ENCODE measurements around the gene LRP5. TPM values are rescaled to one million over a fixed set of nuclear protein-coding genes. Genes with fewer than 3 reads are reported as not detected.

Gene LRP5
- total and polyA plus RNA-seq, 2 experiments from 2014 or later, result 26.9 to 51.1 TPM

DNA sequence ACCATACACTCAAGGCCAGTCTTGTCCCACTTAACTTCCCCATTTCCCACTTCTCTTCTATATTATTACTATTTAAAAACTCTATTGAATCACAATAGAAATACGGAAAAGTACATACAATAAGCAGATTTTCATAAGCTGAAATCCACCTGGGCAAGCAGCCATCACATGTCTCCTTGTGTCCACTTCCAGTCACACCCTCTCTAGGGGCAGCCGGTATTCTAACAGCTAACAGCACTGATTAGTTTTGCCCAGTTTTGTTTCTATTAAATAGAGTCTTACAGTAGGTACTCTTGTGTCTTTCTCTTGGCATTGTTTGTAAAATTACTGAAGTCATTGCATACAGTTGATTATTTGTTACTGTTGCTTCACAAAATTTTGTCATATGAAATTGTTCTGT, 185.9 kb downstream of the LRP5 start:
- Histone ChIP-seq H3K4me3 (no peak overlapping the region), H3K79me2 (replicated peaks; ENCODE audit: insufficient read depth) (peaks cover 100% of the 10 kb centered on the region), H2AFZ (no peak overlapping the region), H3K27me3 (ENCODE audit: insufficient read depth) (no peaks in the 10 kb centered on the region), H3K4me1 (ENCODE audit: insufficient read depth) (peaks cover 31% of the 10 kb centered on the region), H3K36me3 (ENCODE audit: insufficient read depth) (no peaks in the 10 kb centered on the region), H4K20me1 (replicated peaks; ENCODE audit: insufficient read depth) (peaks cover 90% of the 10 kb centered on the region), H3F3A (replicated peaks; ENCODE audit: low read depth) (no peaks in the 10 kb centered on the region; the same call in 1 of the 2 replicates), H3K27ac (ENCODE audit: low read depth) (no peak overlapping the region), H3K4me2 (no peak overlapping the region), H3K9me2 (ENCODE audit: insufficient read depth) (no peaks in the 10 kb centered on the region)
- no peak overlapping the region for H3K27ac Mint-ChIP-seq
- DNase-seq (ENCODE audit: low spot score) (no peak), ATAC-seq (no peak)
- H3K4me1 Mint-ChIP-seq, result peaks cover 38% of the 10 kb centered on the region
- H3K4me3 Mint-ChIP-seq, result no peak overlapping the region
- H3K27me3 Mint-ChIP-seq (ENCODE audit: insufficient read depth, low read depth, poor library complexity), result peaks cover 6% of the 10 kb centered on the region
- TF ChIP-seq CREB1 (CRISPR knock-in tag; IDR thresholded peaks at IDR 0.05; ENCODE audit: low read depth) (no peak), EZH2 (IDR thresholded peaks at IDR 0.05; ENCODE audit: low read depth, unreplicated experiment) (no peak), ZNF114 (CRISPR knock-in tag; IDR thresholded peaks at IDR 0.05) (no peak), EZH2phosphoT487 (IDR thresholded peaks at IDR 0.05; ENCODE audit: unreplicated experiment) (no peak), POLR2AphosphoS5 (IDR thresholded peaks at IDR 0.05; ENCODE audit: low read depth) (no peak), ZNF331 (CRISPR knock-in tag; IDR thresholded peaks at IDR 0.05; ENCODE audit: low read depth) (no peak), JUNB (IDR thresholded peaks at IDR 0.05; ENCODE audit: unreplicated experiment) (no peak), NANOG (IDR thresholded peaks at IDR 0.05; ENCODE audit: borderline replicate concordance) (no peak), STAT1 (IDR thresholded peaks at IDR 0.05; ENCODE audit: unreplicated experiment) (no peak)
- TF ChIP-seq, protein P1, sequence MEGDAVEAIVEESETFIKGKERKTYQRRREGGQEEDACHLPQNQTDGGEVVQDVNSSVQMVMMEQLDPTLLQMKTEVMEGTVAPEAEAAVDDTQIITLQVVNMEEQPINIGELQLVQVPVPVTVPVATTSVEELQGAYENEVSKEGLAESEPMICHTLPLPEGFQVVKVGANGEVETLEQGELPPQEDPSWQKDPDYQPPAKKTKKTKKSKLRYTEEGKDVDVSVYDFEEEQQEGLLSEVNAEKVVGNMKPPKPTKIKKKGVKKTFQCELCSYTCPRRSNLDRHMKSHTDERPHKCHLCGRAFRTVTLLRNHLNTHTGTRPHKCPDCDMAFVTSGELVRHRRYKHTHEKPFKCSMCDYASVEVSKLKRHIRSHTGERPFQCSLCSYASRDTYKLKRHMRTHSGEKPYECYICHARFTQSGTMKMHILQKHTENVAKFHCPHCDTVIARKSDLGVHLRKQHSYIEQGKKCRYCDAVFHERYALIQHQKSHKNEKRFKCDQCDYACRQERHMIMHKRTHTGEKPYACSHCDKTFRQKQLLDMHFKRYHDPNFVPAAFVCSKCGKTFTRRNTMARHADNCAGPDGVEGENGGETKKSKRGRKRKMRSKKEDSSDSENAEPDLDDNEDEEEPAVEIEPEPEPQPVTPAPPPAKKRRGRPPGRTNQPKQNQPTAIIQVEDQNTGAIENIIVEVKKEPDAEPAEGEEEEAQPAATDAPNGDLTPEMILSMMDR (conservative IDR thresholded peaks at IDR 0.05; ENCODE audit: low read depth in 2 of 2), result no peak
- TF ChIP-seq, protein P2, sequence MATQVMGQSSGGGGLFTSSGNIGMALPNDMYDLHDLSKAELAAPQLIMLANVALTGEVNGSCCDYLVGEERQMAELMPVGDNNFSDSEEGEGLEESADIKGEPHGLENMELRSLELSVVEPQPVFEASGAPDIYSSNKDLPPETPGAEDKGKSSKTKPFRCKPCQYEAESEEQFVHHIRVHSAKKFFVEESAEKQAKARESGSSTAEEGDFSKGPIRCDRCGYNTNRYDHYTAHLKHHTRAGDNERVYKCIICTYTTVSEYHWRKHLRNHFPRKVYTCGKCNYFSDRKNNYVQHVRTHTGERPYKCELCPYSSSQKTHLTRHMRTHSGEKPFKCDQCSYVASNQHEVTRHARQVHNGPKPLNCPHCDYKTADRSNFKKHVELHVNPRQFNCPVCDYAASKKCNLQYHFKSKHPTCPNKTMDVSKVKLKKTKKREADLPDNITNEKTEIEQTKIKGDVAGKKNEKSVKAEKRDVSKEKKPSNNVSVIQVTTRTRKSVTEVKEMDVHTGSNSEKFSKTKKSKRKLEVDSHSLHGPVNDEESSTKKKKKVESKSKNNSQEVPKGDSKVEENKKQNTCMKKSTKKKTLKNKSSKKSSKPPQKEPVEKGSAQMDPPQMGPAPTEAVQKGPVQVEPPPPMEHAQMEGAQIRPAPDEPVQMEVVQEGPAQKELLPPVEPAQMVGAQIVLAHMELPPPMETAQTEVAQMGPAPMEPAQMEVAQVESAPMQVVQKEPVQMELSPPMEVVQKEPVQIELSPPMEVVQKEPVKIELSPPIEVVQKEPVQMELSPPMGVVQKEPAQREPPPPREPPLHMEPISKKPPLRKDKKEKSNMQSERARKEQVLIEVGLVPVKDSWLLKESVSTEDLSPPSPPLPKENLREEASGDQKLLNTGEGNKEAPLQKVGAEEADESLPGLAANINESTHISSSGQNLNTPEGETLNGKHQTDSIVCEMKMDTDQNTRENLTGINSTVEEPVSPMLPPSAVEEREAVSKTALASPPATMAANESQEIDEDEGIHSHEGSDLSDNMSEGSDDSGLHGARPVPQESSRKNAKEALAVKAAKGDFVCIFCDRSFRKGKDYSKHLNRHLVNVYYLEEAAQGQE (IDR thresholded peaks at IDR 0.05; ENCODE audit: unreplicated experiment), result no peak
- TF ChIP-seq, protein P3, sequence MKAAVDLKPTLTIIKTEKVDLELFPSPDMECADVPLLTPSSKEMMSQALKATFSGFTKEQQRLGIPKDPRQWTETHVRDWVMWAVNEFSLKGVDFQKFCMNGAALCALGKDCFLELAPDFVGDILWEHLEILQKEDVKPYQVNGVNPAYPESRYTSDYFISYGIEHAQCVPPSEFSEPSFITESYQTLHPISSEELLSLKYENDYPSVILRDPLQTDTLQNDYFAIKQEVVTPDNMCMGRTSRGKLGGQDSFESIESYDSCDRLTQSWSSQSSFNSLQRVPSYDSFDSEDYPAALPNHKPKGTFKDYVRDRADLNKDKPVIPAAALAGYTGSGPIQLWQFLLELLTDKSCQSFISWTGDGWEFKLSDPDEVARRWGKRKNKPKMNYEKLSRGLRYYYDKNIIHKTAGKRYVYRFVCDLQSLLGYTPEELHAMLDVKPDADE (IDR thresholded peaks at IDR 0.05), result no peak
- TF ChIP-seq, protein P4, sequence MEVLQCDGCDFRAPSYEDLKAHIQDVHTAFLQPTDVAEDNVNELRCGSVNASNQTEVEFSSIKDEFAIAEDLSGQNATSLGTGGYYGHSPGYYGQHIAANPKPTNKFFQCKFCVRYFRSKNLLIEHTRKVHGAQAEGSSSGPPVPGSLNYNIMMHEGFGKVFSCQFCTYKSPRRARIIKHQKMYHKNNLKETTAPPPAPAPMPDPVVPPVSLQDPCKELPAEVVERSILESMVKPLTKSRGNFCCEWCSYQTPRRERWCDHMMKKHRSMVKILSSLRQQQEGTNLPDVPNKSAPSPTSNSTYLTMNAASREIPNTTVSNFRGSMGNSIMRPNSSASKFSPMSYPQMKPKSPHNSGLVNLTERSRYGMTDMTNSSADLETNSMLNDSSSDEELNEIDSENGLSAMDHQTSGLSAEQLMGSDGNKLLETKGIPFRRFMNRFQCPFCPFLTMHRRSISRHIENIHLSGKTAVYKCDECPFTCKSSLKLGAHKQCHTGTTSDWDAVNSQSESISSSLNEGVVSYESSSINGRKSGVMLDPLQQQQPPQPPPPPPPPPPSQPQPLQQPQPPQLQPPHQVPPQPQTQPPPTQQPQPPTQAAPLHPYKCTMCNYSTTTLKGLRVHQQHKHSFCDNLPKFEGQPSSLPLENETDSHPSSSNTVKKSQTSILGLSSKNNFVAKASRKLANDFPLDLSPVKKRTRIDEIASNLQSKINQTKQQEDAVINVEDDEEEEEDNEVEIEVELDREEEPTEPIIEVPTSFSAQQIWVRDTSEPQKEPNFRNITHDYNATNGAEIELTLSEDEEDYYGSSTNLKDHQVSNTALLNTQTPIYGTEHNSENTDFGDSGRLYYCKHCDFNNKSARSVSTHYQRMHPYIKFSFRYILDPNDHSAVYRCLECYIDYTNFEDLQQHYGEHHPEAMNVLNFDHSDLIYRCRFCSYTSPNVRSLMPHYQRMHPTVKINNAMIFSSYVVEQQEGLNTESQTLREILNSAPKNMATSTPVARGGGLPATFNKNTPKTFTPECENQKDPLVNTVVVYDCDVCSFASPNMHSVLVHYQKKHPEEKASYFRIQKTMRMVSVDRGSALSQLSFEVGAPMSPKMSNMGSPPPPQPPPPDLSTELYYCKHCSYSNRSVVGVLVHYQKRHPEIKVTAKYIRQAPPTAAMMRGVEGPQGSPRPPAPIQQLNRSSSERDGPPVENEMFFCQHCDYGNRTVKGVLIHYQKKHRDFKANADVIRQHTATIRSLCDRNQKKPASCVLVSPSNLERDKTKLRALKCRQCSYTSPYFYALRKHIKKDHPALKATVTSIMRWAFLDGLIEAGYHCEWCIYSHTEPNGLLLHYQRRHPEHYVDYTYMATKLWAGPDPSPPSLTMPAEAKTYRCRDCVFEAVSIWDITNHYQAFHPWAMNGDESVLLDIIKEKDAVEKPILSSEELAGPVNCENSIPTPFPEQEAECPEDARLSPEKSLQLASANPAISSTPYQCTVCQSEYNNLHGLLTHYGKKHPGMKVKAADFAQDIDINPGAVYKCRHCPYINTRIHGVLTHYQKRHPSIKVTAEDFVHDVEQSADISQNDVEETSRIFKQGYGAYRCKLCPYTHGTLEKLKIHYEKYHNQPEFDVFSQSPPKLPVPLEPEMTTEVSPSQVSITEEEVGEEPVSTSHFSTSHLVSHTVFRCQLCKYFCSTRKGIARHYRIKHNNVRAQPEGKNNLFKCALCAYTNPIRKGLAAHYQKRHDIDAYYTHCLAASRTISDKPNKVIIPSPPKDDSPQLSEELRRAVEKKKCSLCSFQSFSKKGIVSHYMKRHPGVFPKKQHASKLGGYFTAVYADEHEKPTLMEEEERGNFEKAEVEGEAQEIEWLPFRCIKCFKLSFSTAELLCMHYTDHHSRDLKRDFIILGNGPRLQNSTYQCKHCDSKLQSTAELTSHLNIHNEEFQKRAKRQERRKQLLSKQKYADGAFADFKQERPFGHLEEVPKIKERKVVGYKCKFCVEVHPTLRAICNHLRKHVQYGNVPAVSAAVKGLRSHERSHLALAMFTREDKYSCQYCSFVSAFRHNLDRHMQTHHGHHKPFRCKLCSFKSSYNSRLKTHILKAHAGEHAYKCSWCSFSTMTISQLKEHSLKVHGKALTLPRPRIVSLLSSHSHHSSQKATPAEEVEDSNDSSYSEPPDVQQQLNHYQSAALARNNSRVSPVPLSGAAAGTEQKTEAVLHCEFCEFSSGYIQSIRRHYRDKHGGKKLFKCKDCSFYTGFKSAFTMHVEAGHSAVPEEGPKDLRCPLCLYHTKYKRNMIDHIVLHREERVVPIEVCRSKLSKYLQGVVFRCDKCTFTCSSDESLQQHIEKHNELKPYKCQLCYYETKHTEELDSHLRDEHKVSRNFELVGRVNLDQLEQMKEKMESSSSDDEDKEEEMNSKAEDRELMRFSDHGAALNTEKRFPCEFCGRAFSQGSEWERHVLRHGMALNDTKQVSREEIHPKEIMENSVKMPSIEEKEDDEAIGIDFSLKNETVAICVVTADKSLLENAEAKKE (CRISPR knock-in tag; IDR thresholded peaks at IDR 0.05), result no peak
- H3K9me3 Mint-ChIP-seq, result no peaks in the 10 kb centered on the region; the same call in 2 of the 3 replicates
- H3K36me3 Mint-ChIP-seq (ENCODE audit: low read depth), result peaks cover 6% of the 10 kb centered on the region; the same call in 1 of the 3 replicates
